Osteoblast (primary cell): ENCODE data around the gene SMIM7. TPM values are rescaled to one million over a fixed set of nuclear protein-coding genes. Genes with fewer than 3 reads are reported as not detected.

ENCODE experiments used
- DNase-seq: peaks from one replicate; pipeline ENCODE4 v3.0.0; 2011; ENCODE audit warnings: low spot score, mixed read lengths; ENCODE audit not compliant: insufficient read length; ENCODE audit errors: missing footprints
- H2AFZ ChIP-seq: 2 replicates; pipeline ENCODE4 v1.6.0; 2011; ENCODE audit warnings: mild to moderate bottlenecking, low read length
- H3K27ac ChIP-seq: 2 replicates; pipeline ENCODE4 v1.5.1; 2011; ENCODE audit warnings: mild to moderate bottlenecking, low read depth, low read length, moderate library complexity
- H3K27me3 ChIP-seq: 2 replicates; pipeline ENCODE4 v1.6.0; 2012; ENCODE audit warnings: mild to moderate bottlenecking, control low read depth, inconsistent platforms, low read length, moderate library complexity; ENCODE audit not compliant: insufficient read depth
- H3K36me3 ChIP-seq: 2 replicates; pipeline ENCODE4 v1.5.1; 2011; ENCODE audit warnings: mild to moderate bottlenecking, low read length, control low read depth, moderate library complexity; ENCODE audit not compliant: insufficient read depth
- H3K4me1 ChIP-seq: 2 replicates; pipeline ENCODE4 v1.5.1; 2011; ENCODE audit warnings: mild to moderate bottlenecking, low read length, control low read depth, moderate library complexity; ENCODE audit not compliant: insufficient read depth
- H3K4me2 ChIP-seq: 2 replicates; pipeline ENCODE4 v1.6.0; 2011; ENCODE audit warnings: mild to moderate bottlenecking, low read length; ENCODE audit not compliant: insufficient read depth
- H3K4me3 ChIP-seq: fragments of 200-600 bp; sonication (generic); 3 replicates; pipeline ENCODE4 v1.5.1; 2012; ENCODE audit warnings: mild to moderate bottlenecking, low read length, inconsistent platforms; ENCODE audit not compliant: insufficient read depth
- H3K79me2 ChIP-seq: 2 replicates; pipeline ENCODE4 v1.6.0; 2012; ENCODE audit warnings: mild to moderate bottlenecking, low read length, control low read depth, inconsistent platforms; ENCODE audit not compliant: insufficient read depth
- H3K9me3 ChIP-seq: 2 replicates; pipeline ENCODE4 v1.5.1; 2011; ENCODE audit warnings: low read depth, low read length, control low read depth
- H4K20me1 ChIP-seq: 2 replicates; pipeline ENCODE4 v1.6.0; 2012; ENCODE audit warnings: mild to moderate bottlenecking, low read length, control low read depth; ENCODE audit not compliant: insufficient read depth
- CTCF ChIP-seq: IDR thresholded peaks from 2 replicates; pipeline ENCODE4 v1.5.1; 2011; ENCODE audit warnings: mild to moderate bottlenecking, low read depth, low read length, moderate library complexity; ENCODE audit errors: extremely low read depth
- total RNA-seq: library from RNA; depleted of rRNA; stranded (reverse); fragments of >200 nt; gene quantifications from 2 replicates; pipeline ENCODE4 v1.2.3, GENCODE V29; 2012

The SMIM7 gene
- total RNA-seq, 1 donor = 60.1 TPM

GRCh38 chr19:16688084-16688483 lies 28.1 kb upstream of the SMIM7 start:
- no peaks in the 10 kb centered on the region for H3K27me3 ChIP-seq
- DNase-seq = no peak
- no peak overlapping the region for H2AFZ ChIP-seq
- H3K4me2 ChIP-seq = no peak overlapping the region
- H3K27ac ChIP-seq = no peak overlapping the region
- no peak for TF ChIP-seq CTCF
- no peaks in the 10 kb centered on the region for H3K36me3 ChIP-seq
- H3K9me3 ChIP-seq = no peaks in the 10 kb centered on the region
- H4K20me1 ChIP-seq = no peaks in the 10 kb centered on the region
- no peaks in the 10 kb centered on the region for H3K79me2 ChIP-seq
- peaks cover 6% of the 10 kb centered on the region for H3K4me1 ChIP-seq
- no peak overlapping the region for H3K4me3 ChIP-seq

GRCh38 chr19:16684216-16684615 lies 24.3 kb upstream of the SMIM7 start:
- H3K4me3 ChIP-seq = no peak overlapping the region
- H3K79me2 ChIP-seq = no peaks in the 10 kb centered on the region
- no peak for DNase-seq
- H3K4me2 ChIP-seq = no peak overlapping the region
- no peaks in the 10 kb centered on the region for H3K27me3 ChIP-seq
- TF ChIP-seq CTCF = no peak
- no peaks in the 10 kb centered on the region for H3K36me3 ChIP-seq
- no peak overlapping the region for H2AFZ ChIP-seq
- H3K4me1 ChIP-seq = peaks cover 6% of the 10 kb centered on the region
- no peaks in the 10 kb centered on the region for H3K9me3 ChIP-seq
- no peak overlapping the region for H3K27ac ChIP-seq
- H4K20me1 ChIP-seq = no peaks in the 10 kb centered on the region

- no peak overlapping the region for H3K27ac ChIP-seq
- DNase-seq = no peak
- no peaks in the 10 kb centered on the region for H3K79me2 ChIP-seq
- no peak overlapping the region for H3K4me3 ChIP-seq
- no peaks in the 10 kb centered on the region for H3K36me3 ChIP-seq
- H4K20me1 ChIP-seq = no peaks in the 10 kb centered on the region
- peaks cover 6% of the 10 kb centered on the region for H3K4me1 ChIP-seq
- H3K9me3 ChIP-seq = no peaks in the 10 kb centered on the region
- no peak for TF ChIP-seq CTCF
- no peak overlapping the region for H2AFZ ChIP-seq
- no peaks in the 10 kb centered on the region for H3K27me3 ChIP-seq
- no peak overlapping the region for H3K4me2 ChIP-seq
Observed at GRCh38 chr19:16682539-16682938, 22.6 kb upstream of the SMIM7 start.

GRCh38 chr19:16679811-16680210 lies 19.9 kb upstream of the SMIM7 start:
- H3K36me3 ChIP-seq = no peaks in the 10 kb centered on the region
- no peaks in the 10 kb centered on the region for H3K79me2 ChIP-seq
- H3K9me3 ChIP-seq = no peaks in the 10 kb centered on the region
- no peak overlapping the region for H3K4me3 ChIP-seq
- H2AFZ ChIP-seq = no peak overlapping the region
- H3K4me2 ChIP-seq = no peak overlapping the region
- no peak for TF ChIP-seq CTCF
- no peaks in the 10 kb centered on the region for H4K20me1 ChIP-seq
- H3K27ac ChIP-seq = no peak overlapping the region
- H3K27me3 ChIP-seq = no peaks in the 10 kb centered on the region
- no peak for DNase-seq
- H3K4me1 ChIP-seq = no peaks in the 10 kb centered on the region
